Ishikawa (cell line): ENCODE data around the gene MUC5B.
A peak's percentile ranks its signal among the peaks of the same experiment; 100 is the strongest.

ENCODE experiments used
- USF1 ChIP-seq: IDR thresholded peaks from 2 replicates; pipeline ENCODE4 v1.6.1; 2012
- ZBTB7A ChIP-seq: IDR thresholded peaks from 2 replicates; pipeline ENCODE4 v1.6.1; 2012; ENCODE audit warnings: low read depth

The MUC5B gene

GRCh38 chr11:1310772-1311468 is 88.1 kb downstream of the MUC5B start:
- TF ChIP-seq ZBTB7A: no peak
- 0 out of 2 replicates have a peak, but pooled peaks have one; percentile 33 for TF ChIP-seq USF1
